ENCODE results near the gene GPR65. TPM values are rescaled to one million over a fixed set of nuclear protein-coding genes. Genes with fewer than 3 reads are reported as not detected.

GPR65 gene
- total and polyA plus RNA-seq, 9 of the 15 experiments (the other 6 are each of a cell fraction or from before 2014, with no cell fraction given) = 0.03 to 0.11 (median 0.04) TPM; not detected in 6

GRCh38 chr14:88049936-88050335, 45.0 kb downstream of the GPR65 start:
- no peaks in the 10 kb centered on the region for H3K79me2 ChIP-seq (ENCODE audit: control insufficient read depth, insufficient read depth, low read length)
- H2AFZ ChIP-seq (ENCODE audit: low read depth, low read length) = no peak overlapping the region
- H3K4me1 ChIP-seq (replicated peaks in 1 of 2; ENCODE audit: control insufficient read depth in 2 of 2, insufficient read depth in 2 of 2, low read length in 2 of 2) = no peaks in the 10 kb centered on the region
- ChIA-PET CTCF (ENCODE audit: low intra/inter-chr PET ratio) (no interaction called here), POLR2A (no interaction called here)
- no peak overlapping the region for H3K4me2 ChIP-seq (ENCODE audit: insufficient read depth, low read length)
- 0% methylated on average over 2 of the region's 2 CpGs for WGBS (ENCODE audit: insufficient coverage, low coverage, missing lambda C conversion rate)
- DNase-seq (ENCODE audit: extremely low read depth in 1 of 4, low spot score in 3 of 4) (no peak), FAIRE-seq (no peak), ATAC-seq (no peak)
- H3K9me3 ChIP-seq (replicated peaks; ENCODE audit: control insufficient read depth, insufficient read depth, low read depth, low read length) = no peaks in the 10 kb centered on the region
- intact Hi-C loops (cut with micrococcal nuclease) (no loop called here), in situ Hi-C loops (cut with MboI) (no loop called here)
- no peak overlapping the region for H3K4me3 ChIP-seq
- no peaks in the 10 kb centered on the region for H3K36me3 ChIP-seq (ENCODE audit: control insufficient read depth, insufficient read depth, low read length)
- no peak overlapping the region for H3K27ac ChIP-seq (ENCODE audit: extremely low read depth, low read depth, low read length)
- no TSS peak for BruUV-seq (replicated peaks)
- no peak overlapping the region for H3K9ac ChIP-seq (ENCODE audit: insufficient read depth in 1 of 2, low read depth in 2 of 2, low read length in 2 of 2)
- TF ChIP-seq EWSR1 (IDR thresholded peaks at IDR 0.05; ENCODE audit: borderline replicate concordance, low read depth, partially characterized antibody) (no peak), E2F3 (CRISPR knock-in tag; IDR thresholded peaks at IDR 0.05) (no peak), ZNF436 (CRISPR knock-in tag; IDR thresholded peaks at IDR 0.05) (no peak), ZNF384 (IDR thresholded peaks at IDR 0.05; ENCODE audit: low read depth, low read length) (no peak), HIVEP1 (CRISPR knock-in tag; IDR thresholded peaks at IDR 0.05) (no peak), EGR1 (conservative IDR thresholded peaks at IDR 0.05) (no peak), RFX5 (IDR thresholded peaks at IDR 0.05; ENCODE audit: low read depth, low read length) (no peak), PCBP2 (IDR thresholded peaks at IDR 0.05; ENCODE audit: low read depth, low read length, poor library complexity, severe bottlenecking) (no peak), THRAP3 (IDR thresholded peaks at IDR 0.05; ENCODE audit: borderline replicate concordance) (no peak), NUFIP1 (IDR thresholded peaks at IDR 0.05; ENCODE audit: partially characterized antibody) (no peak), VEZF1 (CRISPR knock-in tag; IDR thresholded peaks at IDR 0.05) (no peak)
- TF ChIP-seq, protein P1, sequence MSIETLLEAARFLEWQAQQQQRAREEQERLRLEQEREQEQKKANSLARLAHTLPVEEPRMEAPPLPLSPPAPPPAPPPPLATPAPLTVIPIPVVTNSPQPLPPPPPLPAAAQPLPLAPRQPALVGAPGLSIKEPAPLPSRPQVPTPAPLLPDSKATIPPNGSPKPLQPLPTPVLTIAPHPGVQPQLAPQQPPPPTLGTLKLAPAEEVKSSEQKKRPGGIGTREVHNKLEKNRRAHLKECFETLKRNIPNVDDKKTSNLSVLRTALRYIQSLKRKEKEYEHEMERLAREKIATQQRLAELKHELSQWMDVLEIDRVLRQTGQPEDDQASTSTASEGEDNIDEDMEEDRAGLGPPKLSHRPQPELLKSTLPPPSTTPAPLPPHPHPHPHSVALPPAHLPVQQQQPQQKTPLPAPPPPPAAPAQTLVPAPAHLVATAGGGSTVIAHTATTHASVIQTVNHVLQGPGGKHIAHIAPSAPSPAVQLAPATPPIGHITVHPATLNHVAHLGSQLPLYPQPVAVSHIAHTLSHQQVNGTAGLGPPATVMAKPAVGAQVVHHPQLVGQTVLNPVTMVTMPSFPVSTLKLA (conservative IDR thresholded peaks at IDR 0.05) = no peak
- no peaks in the 10 kb centered on the region for H3K9me1 ChIP-seq (ENCODE audit: control insufficient read depth, insufficient read depth, low read length)
- no peaks in the 10 kb centered on the region for H4K20me1 ChIP-seq (replicated peaks; ENCODE audit: control insufficient read depth, insufficient read depth, low read length)
- H3K27me3 ChIP-seq (ENCODE audit: control insufficient read depth in 2 of 2, insufficient read depth in 2 of 2, low read length in 2 of 2) = no peaks in the 10 kb centered on the region

All from K562 (cell line).